Activated CD4-positive, alpha-beta memory T cell treated with anti-CD3 and anti-CD28 coated beads, Interleukin-2, amount 10 ng/mL, durations not matched to agents 7 days and 5 days (primary cell): ENCODE data around the gene CCDC117. TPM values are rescaled to one million over a fixed set of nuclear protein-coding genes. Genes with fewer than 3 reads are reported as not detected.
"Not testable (repeated sequence)": the region's sequence is repeated elsewhere in the genome, so short reads cannot be mapped to it uniquely, and the experiment has no call there.

Experiments used
- CTCF ChIA-PET: fragments of 350-600 bp; sonication (Branson Sonifier 250); formaldehyde crosslinking; loops from one replicate; lab custom pipeline; 2021; ENCODE audit warnings: antibody characterized with exemption, inconsistent platforms; lab: Charles Lee
- POLR2A ChIA-PET: fragments of 350-600 bp; sonication (Branson Sonifier 250); formaldehyde crosslinking; loops from one replicate; lab custom pipeline; 2021; ENCODE audit warnings: antibody characterized with exemption; lab: Charles Lee
- DNase-seq: peaks from one replicate; pipeline ENCODE4 v3.0.0-alpha.2; 2020
- H3K27ac Mint-ChIP-seq: one replicate; pipeline ENCODE4 v1.8.0; 2021; ENCODE audit warnings: mild to moderate bottlenecking, mixed read lengths
- H3K27me3 Mint-ChIP-seq: one replicate; pipeline ENCODE4 v1.8.0; 2021; ENCODE audit warnings: mixed read lengths
- H3K36me3 Mint-ChIP-seq: one replicate; pipeline ENCODE4 v1.8.0; 2021; ENCODE audit warnings: low read depth, mixed read lengths
- H3K4me1 Mint-ChIP-seq: one replicate; pipeline ENCODE4 v1.8.0; 2021; ENCODE audit warnings: mixed read lengths
- H3K4me3 Mint-ChIP-seq: one replicate; pipeline ENCODE4 v1.8.0; 2021; ENCODE audit warnings: mild to moderate bottlenecking, mixed read lengths
- H3K9me3 Mint-ChIP-seq: one replicate; pipeline ENCODE4 v1.8.0; 2021; ENCODE audit warnings: mixed read lengths
- total RNA-seq, 2 experiments: library from RNA; stranded (reverse); gene quantifications; one replicate each; pipeline ENCODE4 v1.2.3, GENCODE V29; 2021

Gene CCDC117
- total RNA-seq, 2 experiments from 2014 or later: 33.6 to 35.2 TPM

DNA sequence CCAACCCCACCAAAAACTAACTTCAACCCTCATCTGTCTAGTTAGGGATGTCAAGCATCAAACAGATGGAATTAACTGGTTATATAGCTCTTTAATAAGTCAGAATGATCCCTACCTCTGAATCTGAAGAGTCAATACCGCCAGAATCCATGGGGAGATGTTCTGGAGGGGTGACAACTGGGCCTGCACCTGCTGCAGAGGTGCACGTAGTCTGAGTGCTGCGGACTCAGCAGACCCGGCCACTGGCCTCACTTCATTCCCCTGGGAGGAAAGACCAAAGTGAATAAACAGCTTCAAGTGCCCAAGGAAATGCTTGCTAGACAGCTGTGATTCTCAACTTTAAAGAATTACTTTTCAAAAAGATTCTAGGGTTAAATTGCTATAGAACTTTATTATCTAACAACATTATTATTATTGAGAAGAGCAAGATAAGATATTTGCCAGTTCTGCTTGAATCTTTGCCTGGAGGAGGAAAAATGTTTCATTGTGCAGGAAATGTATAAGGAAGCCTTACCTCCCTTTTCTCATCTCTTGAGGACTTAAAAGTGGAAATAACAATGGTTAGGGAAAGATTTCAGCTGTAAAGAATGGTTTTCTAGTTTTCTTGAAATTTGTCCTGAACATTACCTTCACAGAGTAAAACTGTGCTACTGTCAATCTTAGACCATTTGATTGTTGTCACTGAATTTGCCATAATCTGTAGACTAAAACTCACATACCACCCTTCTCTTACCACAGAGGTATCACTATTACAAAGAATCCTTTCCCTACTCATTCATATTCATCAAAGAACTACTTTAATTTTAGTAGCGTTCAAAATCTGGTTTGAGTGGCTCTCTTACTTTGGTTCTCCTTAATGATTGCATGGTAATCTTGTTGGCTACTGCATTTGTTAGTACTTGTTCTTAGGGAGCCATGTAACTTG lies 23.7 kb downstream of the CCDC117 start:
- Mint-ChIP-seq H3K9me3 (no peaks in the 10 kb centered on the region), H3K4me3 (peak overlapping the region; percentile 40)
- POLR2A ChIA-PET: interaction anchor here (0.8 to 15.8 kb wide), 5 partner anchors 12 to 55 kb away, joined by 3 to 360 read pairs (median 13); partner anchors contain the start of genes CHEK2 and HSCB

DNA sequence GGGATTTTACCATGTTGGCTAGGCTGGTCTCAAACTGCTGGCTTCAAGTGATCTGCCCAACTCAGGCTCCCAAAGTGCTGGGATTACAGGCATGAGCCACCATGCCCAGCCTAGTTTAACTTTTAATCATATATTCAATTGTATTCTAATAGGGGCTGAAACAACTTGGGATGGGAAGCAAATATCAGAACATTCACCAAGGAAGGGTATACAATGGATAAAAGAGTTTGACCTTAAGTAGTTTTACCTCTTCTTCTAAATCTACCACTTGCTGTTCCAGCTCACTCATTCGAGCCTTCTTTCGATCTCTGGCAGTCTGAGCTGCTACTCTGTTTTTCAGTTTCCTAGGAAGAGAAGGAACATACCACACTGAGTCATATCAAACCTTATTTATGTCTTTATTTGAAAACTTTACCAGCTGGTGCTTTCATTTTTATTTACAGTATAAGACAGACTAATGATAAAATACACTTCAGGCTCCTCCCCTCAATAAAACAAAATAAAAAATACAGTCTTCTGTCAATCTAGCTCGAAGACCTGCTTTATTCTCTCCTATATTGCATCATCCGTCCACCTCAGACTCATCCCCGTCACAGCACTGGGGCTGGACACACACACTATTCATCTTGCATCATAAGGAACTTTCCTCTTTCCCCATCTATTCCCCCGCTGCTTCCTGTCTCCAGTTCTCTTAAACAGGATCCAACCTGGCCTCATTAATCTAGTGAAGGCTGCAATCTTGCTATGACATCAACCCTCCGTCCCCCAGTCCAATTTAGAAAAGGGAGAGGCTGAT lies 26.5 kb downstream of the CCDC117 start:
- peak; percentile 43 for DNase-seq
- POLR2A ChIA-PET: interaction anchor here (1.0 to 15.8 kb wide), 13 partner anchors 8 to 471 kb away, joined by 3 to 360 read pairs (median 13); partner anchors contain the start of genes CCDC117, CHEK2, EWSR1 and HSCB
- H3K9me3 Mint-ChIP-seq: no peaks in the 10 kb centered on the region

More for the DNA sequence above, 23.7 kb downstream of the CCDC117 start:
- DNase-seq: no peak
- CTCF ChIA-PET: interaction anchor here (1.4 to 6.1 kb wide), 4 partner anchors 10 to 33 kb away, joined by 3 to 54 read pairs (median 8); no protein-coding TSS in a partner anchor
- H3K27me3 Mint-ChIP-seq: no peaks in the 10 kb centered on the region
- H3K4me1 Mint-ChIP-seq: peaks cover 59% of the 10 kb centered on the region
- H3K36me3 Mint-ChIP-seq: peaks cover 83% of the 10 kb centered on the region
- peak overlapping the region; percentile 50 for H3K27ac Mint-ChIP-seq

DNA sequence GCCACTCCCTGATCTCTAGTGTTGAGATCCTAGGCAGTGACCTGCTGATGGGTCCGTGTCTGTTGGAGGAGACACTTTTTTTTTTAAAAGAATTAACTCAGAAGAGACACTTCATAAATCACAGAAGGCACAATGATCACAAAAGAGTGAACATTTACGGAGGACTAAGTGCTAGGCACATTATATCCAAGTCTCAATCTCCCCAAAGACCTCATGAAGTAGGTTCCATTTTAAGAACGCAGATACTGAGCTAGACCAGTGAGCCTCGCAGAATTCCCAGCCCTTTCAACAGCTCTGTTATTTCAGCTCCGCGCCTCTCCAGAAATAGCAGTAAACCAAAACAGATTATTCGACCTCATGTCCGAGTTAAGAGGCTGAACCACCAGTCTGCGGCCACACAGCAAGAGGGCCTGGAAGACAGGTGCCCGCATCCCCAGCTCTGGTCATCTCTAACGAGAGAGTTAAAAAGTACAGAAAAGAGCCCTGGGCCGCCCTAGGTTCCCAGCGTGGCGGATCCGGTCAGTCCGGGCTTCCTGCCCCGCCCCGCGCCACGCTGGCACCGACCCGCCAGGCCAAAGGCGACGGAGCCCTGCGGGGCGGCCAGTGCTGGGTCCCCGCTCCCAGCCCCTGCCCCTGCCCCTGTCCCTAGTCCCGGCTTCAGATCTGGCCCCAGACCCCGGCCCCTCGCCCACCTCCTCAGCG lies 27.3 kb downstream of the CCDC117 start:
- H3K27ac Mint-ChIP-seq: peak overlapping the region; percentile 94
- POLR2A ChIA-PET: interaction anchor here (0.9 to 15.8 kb wide), 16 partner anchors 7 to 470 kb away, joined by 3 to 360 read pairs (median 12); partner anchors contain the start of genes CCDC117, CHEK2, EWSR1 and HSCB
- DNase-seq: peak; percentile 51
- H3K36me3 Mint-ChIP-seq: peaks cover 74% of the 10 kb centered on the region
- no peaks in the 10 kb centered on the region for H3K9me3 Mint-ChIP-seq
- H3K27me3 Mint-ChIP-seq: no peaks in the 10 kb centered on the region
- peak overlapping the region; percentile 88 for H3K4me3 Mint-ChIP-seq
- peaks cover 51% of the 10 kb centered on the region for H3K4me1 Mint-ChIP-seq
- CTCF ChIA-PET: interaction anchor here (1.0 to 6.1 kb wide), 9 partner anchors 9 to 199 kb away, joined by 4 to 54 read pairs (median 5); partner anchors contain the start of gene CCDC117

More for the DNA sequence above, 26.5 kb downstream of the CCDC117 start:
- H3K36me3 Mint-ChIP-seq: peaks cover 78% of the 10 kb centered on the region
- H3K4me3 Mint-ChIP-seq: peak overlapping the region; percentile 88
- H3K27me3 Mint-ChIP-seq: no peaks in the 10 kb centered on the region
- CTCF ChIA-PET: interaction anchor here (0.7 to 6.1 kb wide), 9 partner anchors 9 to 203 kb away, joined by 3 to 54 read pairs (median 6); partner anchors contain the start of genes CCDC117 and CHEK2
- peak overlapping the region; percentile 94 for H3K27ac Mint-ChIP-seq
- H3K4me1 Mint-ChIP-seq: peaks cover 54% of the 10 kb centered on the region

DNA sequence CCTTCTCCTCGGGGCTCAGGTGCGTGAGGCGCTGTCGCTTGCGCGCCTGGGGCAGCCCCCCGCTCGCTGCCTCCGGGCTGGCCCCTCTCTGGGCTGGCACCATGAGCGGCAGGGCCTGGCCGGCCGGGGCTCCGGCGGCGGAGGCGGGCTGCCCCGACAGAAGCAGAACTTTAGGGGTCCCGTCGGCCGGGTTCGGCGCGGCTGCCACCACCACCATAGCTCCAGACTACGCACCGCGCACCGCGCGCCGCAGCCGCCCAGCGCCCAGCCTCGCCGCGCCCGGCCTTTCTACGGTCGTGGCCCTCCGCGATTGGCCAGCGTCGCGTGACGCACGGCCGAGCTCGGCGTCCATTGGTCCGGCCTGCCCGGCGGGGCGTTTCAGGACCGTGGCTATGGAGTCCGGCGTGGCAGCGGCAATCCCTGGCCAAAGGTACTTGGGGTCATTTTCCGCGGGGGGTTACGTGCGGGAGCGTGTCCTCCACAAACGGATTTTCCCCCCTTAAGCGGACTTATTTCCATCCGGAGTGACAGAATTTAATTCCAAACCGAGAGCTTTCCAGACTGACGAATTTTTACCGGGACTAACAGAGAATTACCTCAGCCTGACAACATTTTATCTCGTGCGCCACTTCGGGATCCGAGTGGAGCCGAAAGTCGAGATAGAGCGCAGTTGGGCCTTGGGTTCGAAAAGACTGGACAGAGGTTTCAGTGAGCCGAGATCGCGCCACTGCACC lies 28.0 kb downstream of the CCDC117 start, which contains the start of gene XBP1:
XBP1 (minus strand) TSS at position 262 of the 734 bp plus-strand sequence.
- no peaks in the 10 kb centered on the region for H3K9me3 Mint-ChIP-seq
- H3K27ac Mint-ChIP-seq: peak within 1 kb of the TSS; percentile 94
- POLR2A ChIA-PET: interaction anchor here (0.6 to 15.8 kb wide), 15 partner anchors 8 to 469 kb away, joined by 3 to 360 read pairs (median 13); partner anchors contain the start of genes CCDC117, CHEK2, EWSR1 and HSCB
- H3K36me3 Mint-ChIP-seq: peaks cover 68% of the 10 kb centered on the region
- peak; percentile 92 for DNase-seq
- peak within 1 kb of the TSS; percentile 88 for H3K4me3 Mint-ChIP-seq
- CTCF ChIA-PET: interaction anchor here (0.6 to 6.1 kb wide), 10 partner anchors 10 to 200 kb away, joined by 3 to 54 read pairs (median 4); partner anchors contain the start of gene CCDC117
- peaks cover 46% of the 10 kb centered on the region for H3K4me1 Mint-ChIP-seq
- no peaks in the 10 kb centered on the region for H3K27me3 Mint-ChIP-seq

DNA sequence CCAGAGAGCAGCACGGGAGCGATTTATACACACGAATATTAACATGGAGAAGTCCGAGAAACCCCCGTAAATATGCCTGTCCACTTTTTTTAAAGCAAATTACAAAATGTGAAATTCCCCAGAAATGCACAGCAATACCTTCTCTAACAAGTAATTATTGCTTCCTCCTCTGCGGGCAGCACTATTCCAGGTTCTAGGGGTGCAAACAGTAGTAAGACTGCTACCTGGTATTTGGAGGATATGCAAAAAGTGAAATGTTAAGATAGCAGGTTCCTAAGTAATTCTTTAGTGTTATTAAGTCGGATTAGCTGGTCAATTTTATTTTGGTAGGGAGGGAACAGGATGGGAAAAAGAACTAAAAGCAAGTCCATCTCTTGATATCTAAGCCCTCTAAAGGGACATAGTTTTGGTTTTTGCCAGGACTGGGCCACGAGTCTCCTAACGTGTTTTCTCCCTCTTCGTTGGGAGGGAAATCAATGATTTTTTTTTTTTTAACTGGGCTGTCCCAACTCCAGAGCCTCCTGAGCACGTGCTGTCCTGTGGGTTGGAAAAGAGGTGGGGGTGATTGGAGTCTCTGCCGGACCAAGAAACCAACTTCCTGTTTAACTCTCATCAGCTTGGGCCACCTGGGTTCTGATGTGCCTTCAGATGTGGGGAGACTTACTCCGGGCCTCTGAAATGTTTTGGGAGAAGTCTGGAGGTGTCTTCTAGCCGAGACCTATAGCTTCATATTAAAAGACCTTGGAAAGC lies 29.5 kb downstream of the CCDC117 start:
- Mint-ChIP-seq H3K27ac (peak overlapping the region; percentile 84), H3K27me3 (no peaks in the 10 kb centered on the region), H3K4me3 (peak overlapping the region; percentile 81), H3K36me3 (peaks cover 59% of the 10 kb centered on the region), H3K9me3 (no peaks in the 10 kb centered on the region), H3K4me1 (peaks cover 35% of the 10 kb centered on the region)
- CTCF ChIA-PET: interaction anchor here (0.7 to 6.1 kb wide), 5 partner anchors 8 to 201 kb away, joined by 4 to 54 read pairs (median 12); no protein-coding TSS in a partner anchor
- POLR2A ChIA-PET: interaction anchor here (1.4 to 15.8 kb wide), 5 partner anchors 10 to 30 kb away, joined by 5 to 360 read pairs (median 93); partner anchors contain the start of gene CCDC117
- no peak for DNase-seq

DNA sequence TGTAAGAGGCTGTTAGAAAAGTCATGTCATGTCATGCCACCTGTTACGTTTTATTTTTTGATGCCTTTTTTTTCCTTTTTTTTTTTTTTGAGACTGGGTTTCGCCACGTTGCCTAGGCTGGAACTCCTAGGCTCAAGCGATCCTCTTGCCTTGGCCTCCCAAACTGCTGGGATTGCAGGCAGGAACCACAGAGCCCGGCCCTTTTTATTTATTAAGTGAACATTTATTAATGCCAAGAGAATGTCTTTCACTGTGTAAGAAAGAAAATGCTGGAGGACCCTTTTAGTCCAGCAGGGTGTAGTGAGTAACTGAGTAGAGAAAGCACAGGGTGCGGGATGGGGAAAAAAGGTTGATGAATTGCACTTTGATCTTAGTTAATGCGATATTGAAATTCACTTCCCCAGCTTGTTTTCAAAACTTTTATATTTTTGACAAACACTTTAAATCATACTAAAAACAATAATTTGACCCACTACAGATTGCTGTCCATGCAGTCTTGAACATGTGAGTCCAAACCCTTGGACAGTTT lies 30.2 kb downstream of the CCDC117 start:
- Mint-ChIP-seq H3K4me3 (peak overlapping the region; percentile 81), H3K9me3 (no peaks in the 10 kb centered on the region), H3K4me1 (peaks cover 33% of the 10 kb centered on the region), H3K36me3 (peaks cover 53% of the 10 kb centered on the region), H3K27ac (peak overlapping the region; percentile 84), H3K27me3 (no peaks in the 10 kb centered on the region)
- DNase-seq: no peak
- ChIA-PET POLR2A (interaction anchor here (1.4 to 15.8 kb wide), 3 partner anchors 9 to 30 kb away, joined by 5 to 360 read pairs (median 348); partner anchors contain the start of gene CCDC117), CTCF (interaction anchor here (0.7 to 6.1 kb wide), 6 partner anchors 9 to 202 kb away, joined by 4 to 54 read pairs (median 13); no protein-coding TSS in a partner anchor)

DNA sequence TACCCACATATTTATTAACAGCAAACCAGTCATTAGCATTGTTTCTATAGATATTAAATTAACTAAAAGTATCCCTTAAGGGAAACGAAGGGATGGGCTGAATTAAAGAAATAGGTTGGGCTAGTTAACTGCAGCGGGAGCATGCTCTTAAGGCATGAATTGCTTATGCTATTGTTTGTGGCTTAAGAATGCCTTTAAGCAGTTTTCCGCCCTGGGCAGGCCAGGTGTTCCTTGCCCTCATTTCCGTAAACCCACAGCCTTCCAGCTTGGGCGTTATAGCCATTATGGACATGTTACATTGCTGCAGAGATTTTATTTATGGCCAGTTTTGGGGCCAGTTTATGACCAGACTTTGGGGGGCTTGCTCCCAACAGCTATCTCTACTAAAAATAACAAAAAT lies 32.9 kb downstream of the CCDC117 start:
- Mint-ChIP-seq H3K36me3 (peaks cover 47% of the 10 kb centered on the region), H3K4me1 (peaks cover 51% of the 10 kb centered on the region)
- DNase-seq, CTCF ChIA-PET, H3K27me3 Mint-ChIP-seq, H3K9me3 Mint-ChIP-seq, H3K27ac Mint-ChIP-seq, H3K4me3 Mint-ChIP-seq: not testable (repeated sequence)
- POLR2A ChIA-PET: interaction anchor here (0.7 to 1.2 kb wide), 2 partner anchors 10 to 17 kb away, joined by 3 to 4 read pairs; no protein-coding TSS in a partner anchor

DNA sequence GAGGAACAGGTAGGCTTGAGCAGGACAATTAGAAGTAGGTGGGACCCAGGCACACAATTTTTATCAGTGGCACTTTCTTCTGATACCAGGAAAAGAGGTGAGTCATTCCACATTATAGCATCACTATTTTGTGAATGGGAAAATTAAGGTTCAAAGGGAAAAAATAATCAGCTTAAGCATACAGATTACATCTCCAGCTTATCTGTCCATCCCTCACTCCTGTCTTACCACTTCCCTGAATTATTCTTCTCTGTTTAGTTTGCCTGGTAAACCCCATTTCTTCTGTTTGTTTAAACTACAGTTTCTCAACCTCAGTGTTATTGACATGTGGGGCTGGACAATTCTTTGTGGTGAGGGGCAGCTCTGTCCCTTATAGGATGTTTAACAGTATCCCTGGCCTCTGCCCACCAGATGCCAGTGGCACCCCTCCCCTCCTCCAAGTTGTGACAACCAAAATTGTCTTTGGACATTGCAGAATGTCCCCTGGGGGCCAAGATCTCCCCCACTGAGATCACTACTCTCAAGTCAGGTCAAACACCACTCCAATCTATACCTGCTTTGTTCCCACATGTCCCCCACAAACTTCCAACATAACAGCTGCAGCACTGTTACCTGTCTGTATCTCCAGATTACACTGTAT lies 36.3 kb downstream of the CCDC117 start:
- H3K4me3 Mint-ChIP-seq: no peak overlapping the region
- no peaks in the 10 kb centered on the region for H3K27me3 Mint-ChIP-seq
- peak overlapping the region; percentile 60 for H3K27ac Mint-ChIP-seq
- peaks cover 43% of the 10 kb centered on the region for H3K36me3 Mint-ChIP-seq
- H3K9me3 Mint-ChIP-seq: no peaks in the 10 kb centered on the region
- POLR2A ChIA-PET: interaction anchor here (0.9 to 10.0 kb wide), 6 partner anchors 8 to 28 kb away, joined by 3 to 360 read pairs (median 4); partner anchors contain the start of gene XBP1
- H3K4me1 Mint-ChIP-seq: peaks cover 68% of the 10 kb centered on the region
- CTCF ChIA-PET: interaction anchor here (0.6 to 5.8 kb wide), 3 partner anchors 10 to 20 kb away, joined by 3 to 52 read pairs (median 28); partner anchors contain the start of gene XBP1
- no peak for DNase-seq

DNA sequence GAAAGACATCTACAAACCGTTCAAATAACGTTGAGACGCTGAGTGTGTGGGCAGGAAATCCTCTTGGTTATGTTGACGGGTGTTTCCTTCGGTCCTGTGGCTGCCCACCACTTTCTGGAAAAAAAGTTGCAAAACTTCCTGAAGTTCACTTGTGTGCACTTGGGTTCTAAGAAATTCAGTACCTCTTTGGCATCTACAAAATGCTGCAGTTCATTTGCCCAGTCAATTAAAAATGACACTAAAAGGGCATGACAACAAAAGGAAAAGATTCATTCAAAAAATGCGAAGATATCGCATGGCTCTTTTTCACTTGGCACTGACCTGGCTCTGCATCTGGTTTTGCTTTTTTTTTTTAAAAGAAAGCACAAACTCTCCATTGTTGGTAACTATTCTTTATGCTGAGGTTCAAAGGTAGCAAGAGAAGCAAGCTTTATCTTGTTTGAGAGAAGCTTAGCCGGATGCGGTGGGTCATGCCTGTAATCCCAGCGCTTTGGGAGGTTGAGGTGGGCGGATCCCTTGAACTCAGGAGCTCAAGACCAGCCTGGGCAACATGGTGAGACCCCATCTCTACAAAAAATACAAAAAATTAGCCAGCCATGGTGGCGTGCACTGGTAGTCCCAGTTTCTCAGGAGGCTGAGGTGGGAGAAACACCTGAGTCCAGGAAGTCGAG lies 38.5 kb downstream of the CCDC117 start:
- ChIA-PET POLR2A (interaction anchor here (1.0 to 10.0 kb wide), 12 partner anchors 9 to 892 kb away, joined by 3 to 360 read pairs (median 8); partner anchors contain the start of genes CCDC117, PITPNB and XBP1), CTCF (interaction anchor here (1.4 to 5.8 kb wide), 6 partner anchors 8 to 38 kb away, joined by 4 to 52 read pairs (median 16); partner anchors contain the start of gene XBP1)
- DNase-seq: peak; percentile 75
- H3K27ac Mint-ChIP-seq: peak overlapping the region; percentile 99
- H3K36me3 Mint-ChIP-seq: peaks cover 58% of the 10 kb centered on the region
- no peaks in the 10 kb centered on the region for H3K27me3 Mint-ChIP-seq
- H3K9me3 Mint-ChIP-seq: no peaks in the 10 kb centered on the region
- peak overlapping the region; percentile 77 for H3K4me3 Mint-ChIP-seq
- H3K4me1 Mint-ChIP-seq: peaks cover 81% of the 10 kb centered on the region
